Suprapubic skin (tissue), 4 donors: ENCODE data around the gene LPCAT3.

Experiments
- EP300 ChIP-seq: sonication (generic); formaldehyde crosslinking; IDR thresholded peaks from one replicate; pipeline ENCODE4 v1.6.1; 2017; ENCODE audit warnings: antibody characterized with exemption
- POLR2A ChIP-seq, 2 donors: fragments of 450-650 bp; IDR thresholded peaks; one replicate each; pipeline ENCODE4 v1.6.1; 2017; ENCODE audit warnings: antibody characterized with exemption in 2 of 2, mild to moderate bottlenecking in 2 of 2, moderate library complexity in 2 of 2
- POLR2AphosphoS5 ChIP-seq, 3 donors: sonication (generic); formaldehyde crosslinking; IDR thresholded peaks; one replicate each; pipeline ENCODE4 v1.6.1; 2017; ENCODE audit warnings: antibody characterized with exemption in 3 of 3
- TF ChIP-seq, protein P1 (sequence below), 2 donors: fragments of 200-600 bp in 1 of 2; fragments of 450-650 bp in 1 of 2; sonication (generic) in 1 of 2; IDR thresholded peaks; one replicate each; pipeline ENCODE4 v1.5.1; 2016 to 2019; ENCODE audit warnings: antibody characterized with exemption in 2 of 2, mild to moderate bottlenecking in 1 of 2, moderate library complexity in 1 of 2

DNA sequence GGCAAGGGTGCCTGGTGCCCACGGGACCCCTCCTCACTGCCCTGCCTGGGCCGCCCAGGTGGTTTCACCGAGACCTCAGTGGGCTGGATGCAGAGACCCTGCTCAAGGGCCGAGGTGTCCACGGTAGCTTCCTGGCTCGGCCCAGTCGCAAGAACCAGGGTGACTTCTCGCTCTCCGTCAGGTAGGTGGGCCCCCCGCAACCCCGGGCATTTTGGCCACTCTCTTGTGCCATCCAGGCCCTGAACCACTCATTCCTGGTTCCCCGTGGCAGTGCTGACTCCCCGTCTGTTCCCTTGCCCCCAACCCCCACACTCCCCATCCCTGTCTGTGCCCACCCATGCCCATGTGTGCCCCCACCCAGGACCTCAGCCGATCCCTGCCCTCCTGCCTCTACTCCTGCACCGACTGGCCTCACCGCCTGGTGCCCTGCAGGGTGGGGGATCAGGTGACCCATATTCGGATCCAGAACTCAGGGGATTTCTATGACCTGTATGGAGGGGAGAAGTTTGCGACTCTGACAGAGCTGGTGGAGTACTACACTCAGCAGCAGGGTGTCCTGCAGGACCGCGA is 66.6 kb downstream of the LPCAT3 start:
- TF ChIP-seq, protein P1, sequence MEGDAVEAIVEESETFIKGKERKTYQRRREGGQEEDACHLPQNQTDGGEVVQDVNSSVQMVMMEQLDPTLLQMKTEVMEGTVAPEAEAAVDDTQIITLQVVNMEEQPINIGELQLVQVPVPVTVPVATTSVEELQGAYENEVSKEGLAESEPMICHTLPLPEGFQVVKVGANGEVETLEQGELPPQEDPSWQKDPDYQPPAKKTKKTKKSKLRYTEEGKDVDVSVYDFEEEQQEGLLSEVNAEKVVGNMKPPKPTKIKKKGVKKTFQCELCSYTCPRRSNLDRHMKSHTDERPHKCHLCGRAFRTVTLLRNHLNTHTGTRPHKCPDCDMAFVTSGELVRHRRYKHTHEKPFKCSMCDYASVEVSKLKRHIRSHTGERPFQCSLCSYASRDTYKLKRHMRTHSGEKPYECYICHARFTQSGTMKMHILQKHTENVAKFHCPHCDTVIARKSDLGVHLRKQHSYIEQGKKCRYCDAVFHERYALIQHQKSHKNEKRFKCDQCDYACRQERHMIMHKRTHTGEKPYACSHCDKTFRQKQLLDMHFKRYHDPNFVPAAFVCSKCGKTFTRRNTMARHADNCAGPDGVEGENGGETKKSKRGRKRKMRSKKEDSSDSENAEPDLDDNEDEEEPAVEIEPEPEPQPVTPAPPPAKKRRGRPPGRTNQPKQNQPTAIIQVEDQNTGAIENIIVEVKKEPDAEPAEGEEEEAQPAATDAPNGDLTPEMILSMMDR (IDR thresholded peaks at IDR 0.05) = no peak
- TF ChIP-seq POLR2AphosphoS5 (IDR thresholded peaks at IDR 0.05) (no peak), POLR2A (IDR thresholded peaks at IDR 0.05) (no peak), EP300 (no peak)
